WERI-Rb-1 (cell line): ENCODE results near the gene GABRA5.

Experiments used
- DNase-seq: peaks from one replicate; pipeline ENCODE4 v3.0.0-alpha.2; 2020
- H3K27ac ChIP-seq: fragments of 250-450 bp; sonication (Bioruptor Pico); 2 replicates; pipeline ENCODE4 v1.5.1; 2020; ENCODE audit warnings: mild to moderate bottlenecking, moderate library complexity
- H3K27me3 ChIP-seq: fragments of 250-450 bp; sonication (Bioruptor Pico); 2 replicates; pipeline ENCODE4 v1.5.1; 2021; ENCODE audit warnings: mild to moderate bottlenecking, low read depth, moderate library complexity; ENCODE audit not compliant: insufficient read depth, severe bottlenecking
- H3K36me3 ChIP-seq: fragments of 250-450 bp; sonication (Bioruptor Pico); 2 replicates; pipeline ENCODE4 v1.5.1; 2020; ENCODE audit warnings: mild to moderate bottlenecking, moderate library complexity
- H3K4me3 ChIP-seq: 2 replicates; pipeline ENCODE4 v1.5.1; 2011; ENCODE audit warnings: low read depth, mild to moderate bottlenecking, control low read depth, low read length
- H3K9me3 ChIP-seq: fragments of 250-450 bp; sonication (Bioruptor Pico); 2 replicates; pipeline ENCODE4 v1.5.1; 2021; ENCODE audit warnings: mild to moderate bottlenecking, moderate library complexity; ENCODE audit not compliant: severe bottlenecking
- TF ChIP-seq, protein P1 (sequence below): IDR thresholded peaks from 2 replicates; pipeline ENCODE4 v1.5.1; 2011; ENCODE audit warnings: low read depth, mild to moderate bottlenecking, control low read depth, inconsistent platforms, low read length

Gene GABRA5

DNA sequence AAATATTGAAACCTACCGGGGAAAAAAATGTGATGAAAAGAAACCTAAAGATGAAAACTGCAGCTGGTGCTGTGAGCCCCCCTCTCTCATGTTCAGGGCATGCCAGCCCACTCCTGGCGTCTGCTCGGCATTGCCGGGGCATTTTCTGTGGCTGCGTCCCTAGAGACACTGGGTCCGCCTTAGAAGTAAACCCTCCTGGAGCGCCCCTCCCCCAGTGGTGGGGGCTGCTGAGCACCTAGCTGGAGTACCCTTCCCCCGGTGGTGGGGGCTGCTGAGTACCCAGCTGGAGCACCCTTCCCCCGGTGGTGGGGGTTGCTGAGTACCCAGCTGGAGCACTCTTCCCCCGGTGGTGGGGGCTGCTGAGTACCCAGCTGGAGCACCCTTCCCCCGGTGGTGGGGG lies 24.5 kb upstream of the GABRA5 start:
- no peaks in the 10 kb centered on the region for H3K9me3 ChIP-seq
- no peaks in the 10 kb centered on the region for H3K36me3 ChIP-seq
- TF ChIP-seq, protein P1, sequence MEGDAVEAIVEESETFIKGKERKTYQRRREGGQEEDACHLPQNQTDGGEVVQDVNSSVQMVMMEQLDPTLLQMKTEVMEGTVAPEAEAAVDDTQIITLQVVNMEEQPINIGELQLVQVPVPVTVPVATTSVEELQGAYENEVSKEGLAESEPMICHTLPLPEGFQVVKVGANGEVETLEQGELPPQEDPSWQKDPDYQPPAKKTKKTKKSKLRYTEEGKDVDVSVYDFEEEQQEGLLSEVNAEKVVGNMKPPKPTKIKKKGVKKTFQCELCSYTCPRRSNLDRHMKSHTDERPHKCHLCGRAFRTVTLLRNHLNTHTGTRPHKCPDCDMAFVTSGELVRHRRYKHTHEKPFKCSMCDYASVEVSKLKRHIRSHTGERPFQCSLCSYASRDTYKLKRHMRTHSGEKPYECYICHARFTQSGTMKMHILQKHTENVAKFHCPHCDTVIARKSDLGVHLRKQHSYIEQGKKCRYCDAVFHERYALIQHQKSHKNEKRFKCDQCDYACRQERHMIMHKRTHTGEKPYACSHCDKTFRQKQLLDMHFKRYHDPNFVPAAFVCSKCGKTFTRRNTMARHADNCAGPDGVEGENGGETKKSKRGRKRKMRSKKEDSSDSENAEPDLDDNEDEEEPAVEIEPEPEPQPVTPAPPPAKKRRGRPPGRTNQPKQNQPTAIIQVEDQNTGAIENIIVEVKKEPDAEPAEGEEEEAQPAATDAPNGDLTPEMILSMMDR, result no peak
- H3K27ac ChIP-seq, result no peak overlapping the region
- H3K27me3 ChIP-seq, result no peaks in the 10 kb centered on the region
- H3K4me3 ChIP-seq, result no peak overlapping the region
- no peak for DNase-seq

DNA sequence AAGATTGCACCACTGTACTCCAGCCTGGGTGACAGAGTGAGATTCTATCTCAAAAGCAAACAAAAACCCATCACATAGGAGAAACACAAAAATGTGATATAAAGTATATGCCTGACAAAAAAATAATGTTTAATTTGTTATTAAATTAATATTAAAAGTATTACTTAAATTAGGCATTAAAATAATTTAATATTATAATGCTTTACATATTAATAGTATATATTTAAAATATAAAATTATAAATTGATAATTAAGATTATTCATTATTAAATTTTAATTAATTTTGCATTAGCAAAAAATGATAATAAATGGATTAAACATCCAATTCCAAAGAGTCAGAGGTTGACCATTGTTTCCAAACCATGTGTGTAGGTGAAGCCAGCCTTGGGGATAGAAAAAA lies 22.0 kb upstream of the GABRA5 start:
- Histone ChIP-seq H3K9me3 (no peaks in the 10 kb centered on the region), H3K27ac (no peak overlapping the region), H3K36me3 (no peaks in the 10 kb centered on the region), H3K4me3 (no peak overlapping the region), H3K27me3 (no peaks in the 10 kb centered on the region)
- no peak for DNase-seq
- TF ChIP-seq, protein P1, result no peak

DNA sequence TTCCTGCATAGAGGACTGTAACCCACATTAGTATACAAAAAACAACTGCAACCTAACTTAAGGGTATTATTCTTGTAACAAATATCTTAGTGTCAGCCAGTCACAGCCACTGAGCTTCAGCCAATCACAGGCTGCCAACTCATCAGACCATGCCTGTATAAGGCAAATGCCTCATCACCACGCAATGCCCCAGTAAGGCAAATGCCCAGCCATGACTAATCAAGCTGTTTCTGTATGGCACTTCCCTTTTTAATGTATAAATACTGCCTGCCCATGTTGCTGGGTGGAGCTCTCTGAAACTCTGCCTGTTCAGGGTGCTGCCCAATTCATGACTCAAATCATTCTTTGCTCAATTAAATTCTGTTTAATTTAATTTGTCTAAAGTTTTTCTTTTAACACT lies 18.4 kb upstream of the GABRA5 start:
- DNase-seq, result no peak
- Histone ChIP-seq H3K4me3 (no peak overlapping the region), H3K27ac (no peak overlapping the region), H3K36me3 (no peaks in the 10 kb centered on the region), H3K9me3 (no peaks in the 10 kb centered on the region), H3K27me3 (no peaks in the 10 kb centered on the region)
- TF ChIP-seq, protein P1, result no peak

DNA sequence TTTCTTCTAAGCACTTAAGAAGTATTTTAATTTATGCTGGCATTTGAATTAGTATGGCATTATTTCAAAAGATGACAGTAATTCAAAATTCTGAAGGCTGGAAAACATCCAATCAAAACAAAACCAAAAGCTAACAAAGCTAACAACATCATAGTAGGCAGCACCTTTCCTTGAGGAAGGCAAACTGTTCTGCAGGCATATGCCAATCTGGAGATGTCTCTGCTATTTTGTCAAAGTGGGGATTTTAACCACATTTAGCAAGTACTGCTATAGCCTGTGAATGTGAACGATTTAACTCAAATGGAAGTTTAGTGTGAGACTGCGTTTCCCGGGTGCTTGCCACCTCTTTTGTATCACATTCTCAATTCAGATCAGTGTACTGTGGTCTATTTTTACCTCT lies 16.7 kb upstream of the GABRA5 start:
- Histone ChIP-seq H3K27ac (no peak overlapping the region), H3K36me3 (no peaks in the 10 kb centered on the region), H3K9me3 (no peaks in the 10 kb centered on the region), H3K27me3 (no peaks in the 10 kb centered on the region), H3K4me3 (no peak overlapping the region)
- no peak for DNase-seq
- TF ChIP-seq, protein P1, result no peak

DNA sequence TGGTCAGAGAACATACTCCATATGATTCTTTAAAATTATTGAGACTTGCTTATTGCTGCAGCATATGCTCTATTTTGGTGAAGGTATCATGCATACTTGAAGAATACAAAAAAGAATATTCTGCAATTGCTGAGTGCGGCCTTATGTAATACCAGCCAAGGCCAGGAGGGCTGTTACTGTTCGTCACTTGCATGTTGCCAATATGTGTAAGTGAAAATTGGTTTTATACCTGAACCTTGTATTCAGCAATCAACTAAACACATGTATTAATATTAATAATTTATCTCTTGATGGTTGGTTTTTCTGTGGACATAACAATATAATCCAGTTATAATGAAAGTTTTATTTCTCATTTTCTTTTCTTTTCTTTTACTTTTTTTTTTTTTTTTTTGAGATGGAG lies 13.9 kb upstream of the GABRA5 start:
- H3K9me3 ChIP-seq, result no peaks in the 10 kb centered on the region
- H3K27ac ChIP-seq, result no peak overlapping the region
- TF ChIP-seq, protein P1, result no peak
- H3K27me3 ChIP-seq, result no peaks in the 10 kb centered on the region
- no peak overlapping the region for H3K4me3 ChIP-seq
- DNase-seq, result no peak
- no peaks in the 10 kb centered on the region for H3K36me3 ChIP-seq

DNA sequence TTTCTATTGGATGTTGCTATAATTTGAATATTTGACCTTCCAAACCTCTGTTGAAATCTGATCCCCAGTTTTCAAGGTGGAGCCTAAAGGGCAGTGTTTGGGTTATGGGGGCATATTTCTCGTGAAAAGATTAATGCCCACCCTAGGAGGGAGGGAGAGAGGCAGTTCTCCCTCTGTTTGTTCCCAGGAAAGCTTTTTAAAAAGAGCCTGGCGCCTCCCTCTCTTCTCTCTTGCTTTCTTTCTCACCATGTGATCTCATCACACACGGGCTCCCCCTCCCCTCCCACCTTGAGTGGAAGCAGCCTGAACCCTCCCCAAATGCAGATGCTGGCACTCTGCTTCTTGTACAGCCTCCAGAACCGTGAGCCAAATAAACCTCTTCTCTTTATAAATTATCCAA lies 12.4 kb upstream of the GABRA5 start:
- TF ChIP-seq, protein P1, result no peak
- no peak overlapping the region for H3K27ac ChIP-seq
- no peaks in the 10 kb centered on the region for H3K27me3 ChIP-seq
- no peak overlapping the region for H3K4me3 ChIP-seq
- H3K9me3 ChIP-seq, result no peaks in the 10 kb centered on the region
- no peak for DNase-seq
- no peaks in the 10 kb centered on the region for H3K36me3 ChIP-seq
